Pulmonary artery endothelial cell (primary cell): ENCODE results near the gene TDP2. TPM values are rescaled to one million over a fixed set of nuclear protein-coding genes. Genes with fewer than 3 reads are reported as not detected.

Experiments used
- DNase-seq: peaks from one replicate; pipeline ENCODE4 v3.0.0-alpha.2; 2011; ENCODE audit warnings: low read depth, low spot score
- total RNA-seq: library from RNA; depleted of rRNA; stranded (reverse); fragments of >200 nt; gene quantifications from 2 replicates; pipeline ENCODE4 v1.2.3, GENCODE V29; 2014

TDP2 gene
- total RNA-seq, 1 donor from 2014 or later, result 25.4 TPM

- DNase-seq, result no peak
Measured at GRCh38 chr6:24606200-24606930, 60.3 kb downstream of the TDP2 start.

GRCh38 chr6:24603241-24603640 lies 63.5 kb downstream of the TDP2 start:
- no peak for DNase-seq

GRCh38 chr6:24600903-24601302 lies 65.8 kb downstream of the TDP2 start:
- DNase-seq, result no peak

Other genes starting within 250 kb of the TDP2 start
- gene GPLD1, start 177.3 kb downstream of the TDP2 start, total RNA-seq, result 0.04 TPM in 1 of 2 replicates, not detected in the other
- gene ALDH5A1, start 171.9 kb downstream of the TDP2 start, total RNA-seq, result 0.33 and 0.53 TPM in 2 replicates
- under 0.01 TPM in 1 of 2 replicates, not detected in the other for gene KIAA0319, start 20.7 kb downstream of the TDP2 start, total RNA-seq
- 6.7 and 7.9 TPM in 2 replicates for gene ACOT13, start 178 bp upstream of the TDP2 start, total RNA-seq
- 119 and 147 TPM in 2 replicates for gene C6orf62, start 52.3 kb upstream of the TDP2 start, total RNA-seq
- 22.0 and 49.5 TPM in 2 replicates for gene GMNN, start 108.0 kb upstream of the TDP2 start, total RNA-seq
- gene ARMH2, start 132.0 kb upstream of the TDP2 start, total RNA-seq, result not detected in 2 replicates